Left ventricle myocardium inferior (tissue), 1 donor: ENCODE results near the gene MDFIC2. TPM values are rescaled to one million over a fixed set of nuclear protein-coding genes. Genes with fewer than 3 reads are reported as not detected.

Experiments
- DNase-seq: peaks from one replicate; pipeline ENCODE4 v3.0.0-alpha.2; 2020
- H3K27ac ChIP-seq: fragments of 200-600 bp; replicated peaks from 2 replicates; pipeline ENCODE4 v1.8.0; 2021
- H3K27me3 ChIP-seq: fragments of 200-600 bp; 2 replicates; pipeline ENCODE4 v1.8.0; 2021; ENCODE audit warnings: low read depth
- H3K36me3 ChIP-seq: fragments of 200-600 bp; 2 replicates; pipeline ENCODE4 v1.8.0; 2021
- H3K4me1 ChIP-seq: fragments of 200-600 bp; 2 replicates; pipeline ENCODE4 v1.8.0; 2021
- H3K4me3 ChIP-seq: fragments of 200-600 bp; 2 replicates; pipeline ENCODE4 v1.8.0; 2021; ENCODE audit warnings: mild to moderate bottlenecking, moderate library complexity
- H3K9me3 ChIP-seq: fragments of 200-600 bp; replicated peaks from 2 replicates; pipeline ENCODE4 v1.8.0; 2021
- CTCF ChIP-seq: fragments of 200-600 bp; IDR thresholded peaks from 2 replicates; pipeline ENCODE4 v1.8.0; 2021; ENCODE audit warnings: antibody characterized with exemption, mild to moderate bottlenecking, borderline replicate concordance
- intact Hi-C: fragments of 100-400 bp; cut with micrococcal nuclease; formaldehyde crosslinking; loops from one replicate; pipeline ENCODE4 v1.11.0; 2022
- total RNA-seq: library from RNA; stranded (reverse); fragmentation: NEBNext Ultra II Directional; extraction: Animal tissue kit (Norgen Biotek cat#: 25700); gene quantifications from one replicate; pipeline ENCODE4 v1.2.1, GENCODE V29; 2021
- donor health status: DM: no; HTN: yes; CAD: no; lungs with severe emphysema.

The MDFIC2 gene
- total RNA-seq, 1 donor from 2014 or later: not detected

GRCh38 chr3:70156808-70157207 lies 155.6 kb downstream of the MDFIC2 start:
- no peaks in the 10 kb centered on the region for H3K27me3 ChIP-seq
- H3K4me1 ChIP-seq: no peaks in the 10 kb centered on the region
- H3K4me3 ChIP-seq: no peak overlapping the region
- DNase-seq: no peak
- H3K9me3 ChIP-seq: no peaks in the 10 kb centered on the region
- intact Hi-C loops: no loop called here
- TF ChIP-seq CTCF: no peak
- no peaks in the 10 kb centered on the region for H3K36me3 ChIP-seq
- H3K27ac ChIP-seq: no peak overlapping the region

GRCh38 chr3:70150599-70150998 lies 161.8 kb downstream of the MDFIC2 start:
- no peak for TF ChIP-seq CTCF
- Histone ChIP-seq H3K9me3 (no peaks in the 10 kb centered on the region), H3K27ac (no peak overlapping the region), H3K4me3 (no peak overlapping the region), H3K4me1 (no peaks in the 10 kb centered on the region), H3K27me3 (no peaks in the 10 kb centered on the region), H3K36me3 (no peaks in the 10 kb centered on the region)
- intact Hi-C loops: no loop called here
- no peak for DNase-seq

GRCh38 chr3:70149714-70150400 lies 162.6 kb downstream of the MDFIC2 start:
- Histone ChIP-seq H3K27ac (no peak overlapping the region), H3K36me3 (no peaks in the 10 kb centered on the region), H3K27me3 (no peaks in the 10 kb centered on the region), H3K4me1 (no peaks in the 10 kb centered on the region), H3K9me3 (no peaks in the 10 kb centered on the region), H3K4me3 (no peak overlapping the region)
- DNase-seq: no peak
- intact Hi-C loops: no loop called here
- no peak for TF ChIP-seq CTCF
